A673 (cell line): Measurements from ENCODE around the gene GALK1.

Experiments used
- CTCF ChIP-seq: fragments of 300-800, 200-600 bp; sonication (generic); conservative IDR thresholded peaks from 2 replicates; pipeline ENCODE4 v1.5.1; 2017; ENCODE audit warnings: low read depth, mild to moderate bottlenecking, antibody characterized with exemption, low read length, moderate library complexity, mixed read lengths
- EZH2 ChIP-seq: fragments of 200-600 bp; sonication (generic); IDR thresholded peaks from 2 replicates; pipeline ENCODE4 v1.6.1; 2017; ENCODE audit warnings: borderline replicate concordance, low read depth, mild to moderate bottlenecking, mixed read lengths, antibody characterized with exemption, low read length; ENCODE audit not compliant: poor library complexity, severe bottlenecking

DNA sequence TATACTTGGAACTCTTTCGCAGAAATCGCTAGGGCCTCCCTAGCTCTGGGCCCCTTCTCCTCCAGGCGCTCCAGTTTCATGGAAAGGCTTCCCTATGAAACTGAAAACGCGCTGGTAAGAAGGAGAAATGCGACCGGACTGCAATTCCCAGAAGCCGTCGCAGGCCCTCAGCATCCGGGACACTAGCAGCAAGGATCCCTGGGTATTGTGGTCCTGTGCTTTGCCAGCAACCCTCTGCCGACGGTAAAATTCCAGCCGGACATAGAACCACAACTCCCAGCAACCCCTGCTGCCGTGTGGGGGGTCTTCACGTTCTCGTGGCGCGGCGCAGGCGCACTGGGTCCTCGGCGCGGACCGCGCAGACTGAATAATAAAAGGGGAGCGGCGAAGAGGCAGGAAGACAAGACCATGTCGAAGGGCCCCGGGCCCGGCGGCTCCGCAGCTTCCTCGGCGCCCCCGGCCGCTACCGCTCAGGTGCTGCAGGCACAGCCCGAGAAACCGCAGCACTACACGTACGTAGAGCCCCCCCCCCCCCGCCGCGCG, 19.6 kb upstream of the GALK1 start, which contains the start of gene UNK:
- TF ChIP-seq CTCF (no peak), EZH2 (no peak)
